OCI-LY3 (cell line): ENCODE measurements around the gene MRPL28.

ENCODE experiments used
- EZH2phosphoT487 ChIP-seq: fragments of 200-600 bp; shearing (Covaris generic); IDR thresholded peaks from 2 replicates; pipeline ENCODE4 v1.6.1; 2018; ENCODE audit warnings: antibody characterized with exemption, mixed run types, low read depth
- TF ChIP-seq, protein P1 (sequence below): fragments of 200-600, 300-600 bp; sonication (generic); IDR thresholded peaks from 2 replicates; pipeline ENCODE4 v1.5.1; 2014; ENCODE audit warnings: antibody characterized with exemption, low read length, low read depth

GRCh38 chr16:396199-396598 is 25.9 kb upstream of the MRPL28 start:
- TF ChIP-seq, protein P1, sequence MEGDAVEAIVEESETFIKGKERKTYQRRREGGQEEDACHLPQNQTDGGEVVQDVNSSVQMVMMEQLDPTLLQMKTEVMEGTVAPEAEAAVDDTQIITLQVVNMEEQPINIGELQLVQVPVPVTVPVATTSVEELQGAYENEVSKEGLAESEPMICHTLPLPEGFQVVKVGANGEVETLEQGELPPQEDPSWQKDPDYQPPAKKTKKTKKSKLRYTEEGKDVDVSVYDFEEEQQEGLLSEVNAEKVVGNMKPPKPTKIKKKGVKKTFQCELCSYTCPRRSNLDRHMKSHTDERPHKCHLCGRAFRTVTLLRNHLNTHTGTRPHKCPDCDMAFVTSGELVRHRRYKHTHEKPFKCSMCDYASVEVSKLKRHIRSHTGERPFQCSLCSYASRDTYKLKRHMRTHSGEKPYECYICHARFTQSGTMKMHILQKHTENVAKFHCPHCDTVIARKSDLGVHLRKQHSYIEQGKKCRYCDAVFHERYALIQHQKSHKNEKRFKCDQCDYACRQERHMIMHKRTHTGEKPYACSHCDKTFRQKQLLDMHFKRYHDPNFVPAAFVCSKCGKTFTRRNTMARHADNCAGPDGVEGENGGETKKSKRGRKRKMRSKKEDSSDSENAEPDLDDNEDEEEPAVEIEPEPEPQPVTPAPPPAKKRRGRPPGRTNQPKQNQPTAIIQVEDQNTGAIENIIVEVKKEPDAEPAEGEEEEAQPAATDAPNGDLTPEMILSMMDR = no peak
- no peak for TF ChIP-seq EZH2phosphoT487
